Activated naive CD8-positive, alpha-beta T cell treated with anti-CD3 and anti-CD28 coated beads, Interleukin-2, amount 50 U/mL, for 16 hours (primary cell): Measurements from ENCODE around the gene LRRC4C.

ENCODE experiments used
- DNase-seq: peaks from one replicate; pipeline ENCODE4 v3.0.0-alpha.2; 2020; ENCODE audit warnings: low read depth, low spot score

The LRRC4C gene

DNA sequence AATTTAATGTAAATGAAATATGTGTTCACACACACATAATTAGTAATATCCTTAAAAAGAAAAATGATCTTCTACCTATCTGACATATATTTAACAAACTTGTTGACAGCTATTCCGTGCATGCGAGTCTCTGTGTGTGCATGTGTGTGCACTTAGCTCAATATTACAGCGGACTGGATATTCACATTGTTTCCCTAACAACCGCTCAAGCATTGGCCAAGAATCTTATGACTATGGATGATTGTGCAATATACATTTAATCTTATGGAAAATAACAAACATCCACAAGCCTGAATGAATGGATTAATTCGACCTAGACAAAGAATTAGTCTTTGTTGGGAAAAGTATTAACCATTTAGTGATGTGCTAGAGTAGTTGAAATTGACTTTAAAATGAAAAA lies 1078.6 kb downstream of the LRRC4C start:
- DNase-seq, result no peak

- no peak for DNase-seq
These were observed 1083.1 kb downstream of the LRRC4C start for GRCh38 chr11:40376331-40376730.

GRCh38 chr11:40370821-40371616 lies 1088.4 kb downstream of the LRRC4C start:
- DNase-seq, result no peak

DNA sequence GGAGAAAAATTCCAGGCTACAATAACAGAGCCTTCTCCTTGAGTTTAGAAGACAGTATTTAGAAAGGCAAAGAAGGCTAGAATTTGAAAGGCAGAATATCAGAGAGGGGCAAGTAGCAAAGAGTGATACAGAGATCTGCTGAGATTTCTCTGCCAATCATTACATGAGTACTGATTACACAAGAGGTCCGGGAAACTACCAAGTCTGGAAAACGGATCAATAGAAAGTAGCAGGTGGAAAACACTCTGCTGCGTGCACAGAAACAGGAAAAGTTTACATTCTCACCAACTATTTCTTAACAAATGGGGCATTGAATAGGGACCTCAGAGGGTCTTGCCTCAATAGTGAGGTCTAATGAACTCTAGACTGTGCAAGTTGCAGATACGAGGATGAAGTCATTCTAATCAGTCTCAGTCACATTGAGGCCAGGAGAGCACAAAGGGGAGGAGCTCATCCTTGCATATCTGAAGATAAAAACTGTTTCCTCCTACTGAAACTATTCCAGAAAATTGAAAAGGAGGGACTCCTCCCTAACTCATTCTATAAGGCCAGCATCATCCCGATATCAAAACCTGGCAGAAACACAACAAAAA lies 1099.2 kb downstream of the LRRC4C start:
- DNase-seq, result no peak

DNA sequence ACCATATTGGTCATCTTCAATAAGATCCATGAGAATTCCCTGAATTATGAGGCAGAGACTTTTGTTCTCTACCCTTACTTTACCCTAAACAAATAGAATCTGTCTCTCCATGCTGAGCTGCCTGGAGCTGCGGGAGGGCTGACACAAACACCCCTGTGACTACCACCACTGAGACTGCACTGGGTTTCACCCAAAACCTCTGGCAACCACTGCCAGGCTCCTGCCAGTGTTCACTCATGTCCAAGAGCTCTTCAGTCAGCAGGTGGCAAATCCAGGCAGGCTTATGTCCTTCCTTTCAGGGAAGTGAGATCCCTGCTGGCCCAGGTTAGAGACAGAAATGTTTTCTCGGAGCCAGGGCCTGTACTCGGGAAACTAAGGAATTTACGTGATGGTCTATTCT lies 1105.3 kb downstream of the LRRC4C start:
- DNase-seq, result no peak

DNA sequence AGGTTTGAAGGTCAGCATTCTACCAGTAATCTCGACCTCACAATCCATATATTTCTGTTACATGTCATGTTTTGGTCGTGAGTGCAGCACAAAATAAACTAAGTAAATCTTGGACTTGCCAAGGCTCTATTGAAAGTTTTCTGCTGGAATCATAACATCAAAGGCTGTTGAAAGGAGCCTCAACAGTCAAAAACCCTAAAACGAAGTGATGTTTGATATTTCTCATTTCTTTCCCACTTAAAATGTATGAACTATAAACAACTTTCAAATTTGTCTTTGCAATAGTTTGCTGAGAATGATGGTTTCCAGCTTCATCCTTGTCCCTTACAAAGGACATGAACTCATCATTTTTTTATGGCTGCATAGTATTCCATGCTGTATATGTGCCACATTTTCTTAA lies 1118.5 kb downstream of the LRRC4C start:
- DNase-seq, result no peak

DNA sequence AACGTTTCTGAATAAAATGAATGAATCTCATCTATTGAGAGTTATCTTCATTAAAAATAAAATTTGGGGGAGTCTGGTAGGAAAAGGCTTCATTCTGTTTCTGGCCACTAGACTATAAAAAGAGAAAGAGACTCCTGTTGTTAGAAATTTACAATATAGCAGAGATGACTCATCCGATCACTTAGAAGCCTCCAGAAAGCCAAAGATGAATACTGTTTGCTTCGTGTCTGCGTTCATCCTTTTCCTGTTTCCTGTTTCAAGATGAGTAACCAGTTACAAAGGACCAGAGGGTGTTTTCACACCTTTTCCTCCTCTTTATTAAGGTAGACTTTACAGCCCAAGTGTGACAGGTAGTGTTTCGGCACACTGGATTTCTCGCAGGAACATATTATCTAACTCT lies 1120.7 kb downstream of the LRRC4C start:
- no peak for DNase-seq

DNA sequence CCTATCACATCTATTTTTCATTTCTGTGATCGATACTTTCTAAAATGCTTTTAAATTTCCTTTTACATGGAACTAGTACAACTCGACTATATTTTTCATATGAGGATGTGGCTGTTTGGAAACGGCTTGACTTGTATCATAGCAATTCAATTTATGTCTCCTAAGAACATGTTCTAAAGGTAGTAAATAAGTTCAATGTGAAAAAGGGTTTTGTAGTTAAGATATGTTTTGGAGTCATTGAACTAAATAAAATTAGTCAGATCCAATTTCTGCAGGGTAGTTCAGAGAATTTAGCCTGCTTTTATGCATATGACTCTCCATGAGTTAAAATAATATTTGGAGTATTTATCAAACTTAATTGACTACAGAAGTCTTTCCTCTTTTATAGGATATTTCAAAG lies 1121.4 kb downstream of the LRRC4C start:
- DNase-seq, result no peak

GRCh38 chr11:40337118-40337517 lies 1122.3 kb downstream of the LRRC4C start:
- no peak for DNase-seq

- DNase-seq, result no peak
These were observed 1130.4 kb downstream of the LRRC4C start for GRCh38 chr11:40328890-40329614.

DNA sequence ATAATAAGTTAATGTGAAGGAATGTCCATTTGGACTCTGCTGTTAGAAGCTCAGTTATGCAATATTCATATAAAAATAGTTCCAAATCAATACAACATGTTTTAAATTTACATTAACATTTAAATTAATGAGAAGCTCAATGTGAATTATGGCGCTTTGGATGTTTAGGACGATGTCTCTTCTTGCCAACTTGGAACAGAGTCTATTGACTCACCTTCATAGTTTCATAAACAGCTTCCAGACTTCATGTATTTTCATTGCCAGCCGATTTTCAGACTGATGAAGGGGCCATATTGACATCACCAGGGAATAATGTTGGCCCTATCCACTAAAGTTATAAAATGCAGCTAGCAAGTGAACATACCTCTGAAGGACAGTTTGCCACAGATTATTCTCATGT lies 1136.2 kb downstream of the LRRC4C start:
- DNase-seq, result no peak

DNA sequence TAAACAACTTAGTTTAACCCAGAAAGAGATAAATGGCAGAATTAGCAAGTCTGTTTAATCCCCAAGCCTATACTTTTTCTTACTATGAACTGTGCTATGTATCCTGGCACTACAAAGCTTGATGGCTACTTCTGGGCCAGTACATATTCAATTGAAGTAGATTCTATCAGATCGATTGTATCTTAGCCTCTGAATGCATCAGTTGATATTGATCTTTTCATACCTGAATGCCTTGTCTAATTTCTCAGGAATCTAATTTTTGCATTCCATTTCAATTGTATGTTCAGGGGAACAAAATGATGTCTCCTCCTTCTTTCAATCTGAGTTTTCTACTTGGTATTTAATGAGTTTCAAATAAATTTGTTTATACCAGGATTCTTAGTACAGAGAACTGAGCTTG lies 1137.9 kb downstream of the LRRC4C start:
- no peak for DNase-seq

DNA sequence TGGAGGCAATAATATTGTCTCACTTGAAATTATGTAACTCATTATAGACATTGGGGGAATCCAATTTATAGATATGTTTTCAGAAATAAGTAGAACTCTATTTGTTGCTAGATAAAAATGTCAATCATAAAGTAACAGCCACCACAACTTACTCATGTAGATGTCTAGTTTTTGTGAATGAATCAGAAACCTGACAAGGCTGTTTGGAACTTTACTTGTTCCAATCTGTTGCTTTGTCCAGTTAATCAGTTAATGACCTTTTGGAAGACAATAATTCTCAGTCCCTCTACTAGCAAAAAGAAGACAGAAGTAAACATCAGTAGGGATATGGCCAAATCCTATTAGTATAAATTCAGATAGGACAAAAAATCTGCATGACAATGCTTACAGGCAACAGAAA lies 1143.3 kb downstream of the LRRC4C start:
- DNase-seq, result no peak

DNA sequence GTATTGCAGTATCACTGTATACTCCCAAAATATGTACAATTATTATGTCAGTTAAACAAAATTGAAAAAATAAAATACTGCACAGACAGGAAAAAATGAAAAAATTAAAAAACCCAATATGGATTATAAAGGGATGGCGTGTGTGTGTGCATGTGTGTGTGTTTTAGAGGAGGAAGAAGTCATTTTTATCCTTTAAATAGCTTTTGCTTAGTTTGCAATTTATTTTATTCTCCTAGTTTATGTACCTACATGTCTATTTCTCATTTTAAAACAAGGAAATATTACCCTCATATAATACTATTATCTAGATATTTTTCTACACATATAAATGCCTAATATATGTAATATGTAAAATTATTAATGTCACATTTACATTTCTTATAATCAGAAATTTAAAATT lies 1144.3 kb downstream of the LRRC4C start:
- no peak for DNase-seq

GRCh38 chr11:40314327-40314726 lies 1145.1 kb downstream of the LRRC4C start:
- no peak for DNase-seq

DNA sequence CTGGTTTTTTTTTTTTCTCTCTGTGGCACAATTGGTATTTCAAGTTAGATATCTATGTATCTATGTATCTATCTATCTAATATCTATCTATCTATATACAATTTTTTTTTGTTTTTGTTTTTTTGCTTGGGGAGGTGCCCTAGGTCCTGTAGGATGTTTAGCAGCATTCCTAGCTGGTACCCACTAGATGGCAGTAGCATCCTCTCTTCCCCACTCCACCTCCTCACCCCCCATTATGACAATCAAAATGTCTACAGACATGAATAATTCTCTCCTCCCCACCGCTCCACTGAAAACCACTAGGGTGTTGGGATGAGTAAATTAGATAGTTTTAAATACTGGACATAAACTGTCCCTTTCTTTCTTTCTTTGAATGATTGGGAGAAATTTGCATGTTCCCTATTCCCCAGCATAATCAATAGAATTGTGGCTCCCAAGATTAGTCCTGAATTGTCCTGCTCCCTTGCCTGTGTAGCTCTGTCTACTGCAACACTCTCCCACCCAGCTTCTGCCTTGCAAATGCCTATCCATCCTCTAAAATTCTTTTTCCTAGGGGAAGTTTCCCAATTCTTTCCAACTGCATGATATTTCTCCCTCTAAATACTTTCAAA lies 1152.4 kb downstream of the LRRC4C start:
- DNase-seq, result no peak

GRCh38 chr11:40302669-40303068 lies 1156.8 kb downstream of the LRRC4C start:
- DNase-seq, result no peak

GRCh38 chr11:40295466-40295865 lies 1164.0 kb downstream of the LRRC4C start:
- DNase-seq, result no peak

GRCh38 chr11:40294741-40295140 lies 1164.7 kb downstream of the LRRC4C start:
- DNase-seq, result no peak

DNA sequence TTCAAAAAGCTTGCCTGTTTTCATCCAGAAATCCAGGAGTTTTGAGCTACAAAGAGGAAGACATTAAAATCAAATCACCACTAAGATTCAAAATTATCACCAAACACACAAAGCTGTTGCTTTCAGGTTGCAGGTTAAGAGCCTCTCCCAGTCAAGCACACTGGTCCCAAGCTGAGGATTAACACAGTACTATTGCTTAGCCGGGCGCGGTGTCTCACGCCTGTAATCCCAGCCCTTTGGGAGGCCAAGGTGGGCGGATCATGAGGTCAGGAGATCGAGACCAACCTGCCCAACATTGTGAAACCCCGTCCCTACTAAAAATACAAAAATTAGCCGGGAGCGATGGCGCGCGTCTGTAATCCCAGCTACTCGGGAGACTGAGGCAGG lies 1165.1 kb downstream of the LRRC4C start:
- no peak for DNase-seq

DNA sequence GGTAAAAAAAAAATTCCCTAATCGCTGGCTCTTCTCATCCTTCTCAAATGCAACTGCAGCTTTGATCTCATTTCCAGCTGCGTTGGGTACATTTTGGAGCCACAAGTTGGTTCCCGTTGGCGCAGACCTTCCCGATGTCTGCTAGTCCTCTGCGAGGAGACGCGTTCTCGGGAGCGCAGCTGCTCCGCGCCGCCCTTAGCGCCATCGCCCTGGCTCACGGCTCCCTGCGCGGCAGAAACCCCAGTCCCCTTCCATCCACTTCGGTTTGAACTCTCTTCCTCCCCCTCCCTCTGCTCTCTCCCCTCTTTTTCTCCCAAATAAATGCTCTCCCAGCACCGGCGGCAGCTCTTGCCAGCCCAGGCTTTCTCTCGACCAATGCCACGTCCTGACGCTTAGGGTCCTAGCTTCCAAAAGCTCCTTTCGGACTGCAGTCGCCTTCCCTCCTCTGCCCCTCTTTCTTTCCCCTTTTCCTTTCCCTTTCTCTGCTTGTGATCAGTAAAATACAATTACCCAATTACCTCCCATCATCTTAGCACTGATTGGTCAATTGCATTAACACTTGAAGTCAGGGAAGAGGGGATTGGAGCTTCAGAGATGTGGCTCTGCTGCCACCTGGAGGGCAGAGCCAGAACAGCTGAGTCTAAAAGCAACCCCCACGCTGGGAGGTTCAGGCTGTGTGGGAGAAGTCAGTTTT lies 1165.7 kb downstream of the LRRC4C start:
- no peak for DNase-seq
